Keratinocyte (primary cell): ENCODE measurements around the gene PRSS33. TPM values are rescaled to one million over a fixed set of nuclear protein-coding genes. Genes with fewer than 3 reads are reported as not detected.

Experiments used
- DNase-seq: peaks from one replicate; pipeline ENCODE4 v3.0.0-alpha.2; 2011; ENCODE audit warnings: low read depth, missing footprints, low spot score
- FAIRE-seq: peaks from 2 replicates; lab custom pipeline; 2011; peaks lifted over from hg19 to GRCh38; lab: Jason Lieb, UNC
- H2AFZ ChIP-seq: 2 replicates; pipeline ENCODE4 v1.6.0; 2012; ENCODE audit warnings: low read length, control low read depth, inconsistent platforms; ENCODE audit not compliant: control insufficient read depth
- H3K27ac ChIP-seq: 2 replicates; pipeline ENCODE4 v1.5.1; 2011; ENCODE audit warnings: low read length; ENCODE audit not compliant: control insufficient read depth, insufficient read depth
- H3K27me3 ChIP-seq: 3 replicates; pipeline ENCODE4 v1.6.0; 2011; ENCODE audit warnings: low read length; ENCODE audit not compliant: control insufficient read depth, insufficient read depth; ENCODE audit errors: extremely low read depth
- H3K36me3 ChIP-seq, 2 experiments: 2 replicates in 1 of 2; 3 replicates in 1 of 2; pipeline ENCODE4 v1.5.1; 2011; ENCODE audit warnings: low read length in 2 of 2, mild to moderate bottlenecking in 1 of 2; ENCODE audit not compliant: control insufficient read depth in 2 of 2, insufficient read depth in 2 of 2; ENCODE audit errors: extremely low read depth in 1 of 2
- H3K4me1 ChIP-seq: 3 replicates; pipeline ENCODE4 v1.5.1; 2011; ENCODE audit warnings: low read length; ENCODE audit not compliant: control insufficient read depth, insufficient read depth; ENCODE audit errors: extremely low read depth
- H3K4me2 ChIP-seq: 3 replicates; pipeline ENCODE4 v1.6.0; 2011; ENCODE audit warnings: low read depth, low read length; ENCODE audit not compliant: control insufficient read depth, insufficient read depth; ENCODE audit errors: extremely low read depth
- H3K4me3 ChIP-seq, 3 experiments: fragments of 200-600 bp in 1 of 3; sonication (generic) in 1 of 3; 2 replicates in 2 of 3; 3 replicates in 1 of 3; pipeline ENCODE4 v1.5.1; 2011 to 2016; ENCODE audit warnings: low read length in 3 of 3, mild to moderate bottlenecking in 3 of 3, control low read depth in 2 of 3, inconsistent platforms in 1 of 3, low read depth in 1 of 3, mixed read lengths in 1 of 3, mixed run types in 1 of 3, moderate library complexity in 1 of 3; ENCODE audit not compliant: control insufficient read depth in 2 of 3, insufficient read depth in 2 of 3; ENCODE audit errors: extremely low read depth in 1 of 3
- H3K79me2 ChIP-seq: 2 replicates; pipeline ENCODE4 v1.6.0; 2012; ENCODE audit warnings: low read length; ENCODE audit not compliant: control insufficient read depth, insufficient read depth
- H3K9ac ChIP-seq: 3 replicates; pipeline ENCODE4 v1.6.0; 2011; ENCODE audit warnings: low read length; ENCODE audit not compliant: control insufficient read depth, insufficient read depth; ENCODE audit errors: extremely low read depth
- H3K9me1 ChIP-seq: 3 replicates; pipeline ENCODE4 v1.6.0; 2011; ENCODE audit warnings: low read length; ENCODE audit not compliant: control insufficient read depth, insufficient read depth; ENCODE audit errors: extremely low read depth
- H3K9me3 ChIP-seq: 2 replicates; pipeline ENCODE4 v1.5.1; 2012; ENCODE audit warnings: low read depth, low read length; ENCODE audit not compliant: control insufficient read depth
- H4K20me1 ChIP-seq: 3 replicates; pipeline ENCODE4 v1.6.0; 2011; ENCODE audit warnings: low read length; ENCODE audit not compliant: control insufficient read depth, insufficient read depth; ENCODE audit errors: extremely low read depth
- CTCF ChIP-seq, 3 experiments: IDR thresholded peaks in 1 of 3; conservative IDR thresholded peaks in 1 of 3; optimal IDR thresholded peaks in 1 of 3; 2 replicates in 2 of 3; 3 replicates in 1 of 3; pipeline versions ENCODE3 to v1.5.1; 2011; ENCODE audit warnings: low read length in 3 of 3, mild to moderate bottlenecking in 3 of 3, moderate library complexity in 2 of 3, control low read depth in 1 of 3, inconsistent platforms in 1 of 3; ENCODE audit not compliant: insufficient read depth in 2 of 3; ENCODE audit errors: extremely low read depth in 1 of 3
- EZH2 ChIP-seq: IDR thresholded peaks from one replicate; pipeline ENCODE4 v1.6.1; 2012; ENCODE audit warnings: inconsistent platforms, mild to moderate bottlenecking, low read length, moderate library complexity
- dilution Hi-C: fragments of 300-500 bp; cut with MboI; formaldehyde crosslinking; loops from one replicate; pipeline ENCODE4 v1.7.0; 2020; ENCODE audit warnings: low sequenced_read_pairs; ENCODE audit not compliant: extremely low pct_ligation_motif_present
- polyA plus RNA-seq, 5 experiments: library from polyadenylated mRNA; depleted of rRNA in 3 of 5; stranded (reverse) in 3 of 5; stranded (forward) in 1 of 5; unstranded in 1 of 5; fragments of >200 nt; gene quantifications; 1 replicate in 1 of 5; 2 replicates in 3 of 5; 3 replicates in 1 of 5; pipeline versions ENCODE4 v1.2.1 to v1.2.3, GENCODE V29; 2011 to 2012; ENCODE audit warnings: missing spikeins in 2 of 5, low read depth in 1 of 5, low replicate concordance in 1 of 5

The PRSS33 gene
- polyA plus RNA-seq, 1 donor (not counting 4 experiments of a cell fraction or from before 2014, with no cell fraction given): not detected

GRCh38 chr16:2766430-2767139 lies 20.8 kb downstream of the PRSS33 start:
- H3K36me3 ChIP-seq: peaks cover 71 to 93% of the 10 kb centered on the region in 2 experiments
- FAIRE-seq: no peak

GRCh38 chr16:2765462-2766404 lies 21.6 kb downstream of the PRSS33 start:
- Histone ChIP-seq H2AFZ (no peak overlapping the region), H3K36me3 (peaks cover 70 to 92% of the 10 kb centered on the region in 2 experiments)
- DNase-seq: no peak

More at GRCh38 chr16:2766430-2767139, 20.8 kb downstream of the PRSS33 start:
- Histone ChIP-seq H3K9me3 (no peaks in the 10 kb centered on the region), H3K4me2 (no peak overlapping the region), H3K27me3 (no peaks in the 10 kb centered on the region), H3K79me2 (peaks cover 76% of the 10 kb centered on the region), H4K20me1 (peaks cover 36% of the 10 kb centered on the region), H3K4me1 (peaks cover 9% of the 10 kb centered on the region), H3K4me3 (no peak overlapping the region), H3K9ac (no peak overlapping the region), H3K9me1 (no peaks in the 10 kb centered on the region), H3K27ac (no peak overlapping the region), H2AFZ (no peak overlapping the region)
- TF ChIP-seq EZH2 (no peak), CTCF (optimal IDR thresholded peaks at IDR 0.05 in 1 of 3, IDR thresholded peaks at IDR 0.05 in 1 of 3, conservative IDR thresholded peaks at IDR 0.05 in 1 of 3; ENCODE audit: extremely low read depth in 1 of 3, insufficient read depth in 2 of 3, low read length in 3 of 3) (no peak)
- dilution Hi-C loops: no loop called here
- no peak for DNase-seq

More at GRCh38 chr16:2765462-2766404, 21.6 kb downstream of the PRSS33 start:
- no peak overlapping the region for H3K9ac ChIP-seq
- no peak overlapping the region for H3K4me2 ChIP-seq
- peaks cover 9% of the 10 kb centered on the region for H3K4me1 ChIP-seq
- TF ChIP-seq EZH2 (no peak), CTCF (optimal IDR thresholded peaks at IDR 0.05 in 1 of 3, IDR thresholded peaks at IDR 0.05 in 1 of 3, conservative IDR thresholded peaks at IDR 0.05 in 1 of 3; ENCODE audit: extremely low read depth in 1 of 3, insufficient read depth in 2 of 3, low read length in 3 of 3) (no peak)
- H3K9me1 ChIP-seq: no peaks in the 10 kb centered on the region
- H3K79me2 ChIP-seq: peaks cover 81% of the 10 kb centered on the region
- H3K4me3 ChIP-seq: no peak overlapping the region
- no peaks in the 10 kb centered on the region for H3K9me3 ChIP-seq
- dilution Hi-C loops: no loop called here
- peaks cover 35% of the 10 kb centered on the region for H4K20me1 ChIP-seq
- no peak overlapping the region for H3K27ac ChIP-seq
- no peak for FAIRE-seq
- no peaks in the 10 kb centered on the region for H3K27me3 ChIP-seq
